ENCODE results near the gene RCHY1.
A peak's percentile ranks its signal among the peaks of the same experiment; 100 is the strongest.
"Not testable (repeated sequence)": the region's sequence is repeated elsewhere in the genome, so short reads cannot be mapped to it uniquely, and the experiment has no call there.

RCHY1 gene

DNA sequence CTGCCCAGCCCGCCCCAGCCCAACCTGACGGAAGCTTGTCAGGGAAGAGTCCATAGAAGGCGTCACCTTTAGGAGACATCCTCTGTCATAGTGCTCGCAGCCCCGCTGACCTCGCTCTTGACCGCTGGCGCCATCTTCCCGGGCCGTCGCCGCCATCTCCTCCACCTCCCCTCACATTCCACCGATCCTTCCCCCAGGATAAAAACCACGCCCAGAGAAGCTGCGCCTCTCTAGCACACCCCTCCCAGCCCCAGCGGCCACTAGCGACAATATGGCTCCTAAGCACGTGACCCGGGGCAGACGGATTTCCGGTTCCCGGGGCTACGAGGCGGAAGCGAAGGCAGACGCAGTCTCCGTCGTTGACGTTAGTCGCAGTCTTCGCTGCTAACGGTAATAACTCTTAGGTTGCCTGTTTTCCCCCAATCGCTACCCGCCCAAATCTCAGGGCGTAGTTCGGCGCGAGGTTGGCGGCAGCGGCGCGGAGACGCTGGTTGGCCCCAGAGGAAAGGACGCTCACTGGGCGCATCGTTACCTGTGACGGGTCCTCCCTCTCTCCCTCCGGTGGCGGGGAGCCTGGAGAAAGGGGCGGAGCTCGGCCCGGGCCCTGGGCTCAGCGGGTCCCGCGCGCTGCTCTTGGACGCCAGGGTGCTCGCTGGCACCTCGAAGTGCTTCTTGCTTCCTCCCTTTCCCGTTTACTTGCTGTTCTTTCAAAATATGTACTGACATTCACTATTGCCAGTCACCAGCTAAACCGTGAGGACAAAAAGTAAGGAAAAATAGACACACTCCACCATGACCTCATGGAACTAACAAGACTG is at the start of gene RCHY1, which contains the start of gene THAP6:
Gene RCHY1, minus strand, starts transcription at position 273 of the 818 bp plus-strand sequence. Its CDS starts 117 bp downstream, at position 156.
Gene THAP6, plus strand, starts transcription at position 343 of the 818 bp plus-strand sequence. CDS start 980 bp downstream, outside the sequence.
- DNase-seq = peak; percentile 99

DNA sequence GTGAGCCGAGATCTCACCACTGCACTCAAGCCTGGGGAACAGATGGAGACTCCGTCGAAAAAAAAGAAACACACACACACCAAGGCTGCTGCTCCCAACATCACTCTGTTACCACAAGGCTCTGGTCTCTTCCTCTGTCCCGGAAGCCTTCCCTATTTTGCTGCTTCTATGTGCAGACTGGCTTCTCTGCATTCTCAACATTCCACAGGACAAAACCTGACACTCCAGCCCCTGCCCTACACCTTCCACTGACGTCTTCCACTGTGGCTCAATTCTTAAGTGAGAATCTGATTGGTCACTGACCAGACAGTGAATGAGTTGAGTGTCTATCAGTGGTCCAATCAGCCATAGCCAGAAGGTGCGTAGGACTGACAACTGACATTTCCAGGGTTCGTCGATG is 47.6 kb upstream of the RCHY1 start:
- no peak for DNase-seq

DNA sequence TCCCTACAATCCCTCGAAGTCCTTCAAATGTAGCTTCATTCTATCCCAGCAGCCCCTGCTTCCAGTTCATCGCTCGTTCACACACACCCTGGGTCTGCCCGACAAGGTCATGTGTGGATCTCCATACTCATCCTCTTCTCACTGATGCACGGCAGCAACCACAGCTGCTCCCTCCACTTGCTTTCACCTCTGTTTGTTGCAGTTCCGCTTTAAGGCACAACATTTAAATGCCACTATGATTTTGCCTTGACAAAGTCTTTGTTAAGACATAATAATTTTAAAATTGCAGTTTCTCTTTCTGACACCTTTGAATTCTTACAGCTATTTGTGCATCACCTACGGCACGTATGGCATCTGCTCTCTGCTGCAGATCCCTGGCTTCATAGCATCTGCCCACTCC is 43.5 kb upstream of the RCHY1 start:
- DNase-seq = peak; percentile 31

- no peak for DNase-seq
These were observed 41.3 kb upstream of the RCHY1 start, which contains the start of gene ODAPH for GRCh38 chr4:75555294-75556164. TSS of gene ODAPH (plus strand) at chr4:75556066. CDS start at chr4:75556083, 17 bp downstream.

- no peak for DNase-seq
These were observed 38.2 kb upstream of the RCHY1 start for GRCh38 chr4:75552452-75552851.

DNA sequence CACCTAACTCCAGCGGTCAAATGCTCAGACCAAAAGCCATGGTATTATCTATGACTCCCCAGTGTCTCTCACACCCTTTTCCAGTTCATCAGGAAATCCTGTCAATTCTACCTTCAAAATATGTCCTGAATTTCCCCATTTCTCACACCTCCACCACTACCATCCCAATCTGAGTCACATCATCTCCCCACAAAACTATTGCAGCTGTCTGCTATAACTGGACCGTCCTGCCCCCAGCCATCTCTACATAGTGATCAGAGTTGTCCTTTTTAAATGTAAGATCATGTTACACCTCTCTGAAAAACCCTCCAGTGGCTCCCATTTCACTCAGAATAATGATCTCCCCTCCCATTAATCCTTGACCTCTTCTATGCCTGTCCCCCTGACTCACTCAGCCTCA is 34.8 kb upstream of the RCHY1 start:
- DNase-seq = no peak

GRCh38 chr4:75547647-75548387 is 33.6 kb upstream of the RCHY1 start:
- DNase-seq = no peak

DNA sequence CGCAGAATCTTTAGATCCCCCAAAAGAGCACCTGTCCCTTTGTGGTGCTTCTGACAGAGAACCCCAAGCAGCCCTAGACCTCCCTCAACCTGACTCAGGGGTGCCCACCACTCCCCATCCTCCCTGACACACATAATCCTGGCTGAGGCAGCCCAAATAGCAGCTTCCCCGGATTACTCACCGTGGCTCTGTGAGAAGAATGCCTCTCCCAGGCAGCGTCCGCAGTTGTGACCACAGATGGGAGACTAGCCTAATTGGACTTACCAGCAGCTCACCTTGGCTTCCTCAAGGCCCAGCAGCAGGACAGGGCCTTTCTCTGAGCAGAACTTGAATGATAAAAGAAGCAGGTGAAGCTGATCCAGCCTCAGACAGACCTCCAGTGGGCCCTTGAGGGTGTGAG is 31.3 kb upstream of the RCHY1 start:
- DNase-seq = no peak

DNA sequence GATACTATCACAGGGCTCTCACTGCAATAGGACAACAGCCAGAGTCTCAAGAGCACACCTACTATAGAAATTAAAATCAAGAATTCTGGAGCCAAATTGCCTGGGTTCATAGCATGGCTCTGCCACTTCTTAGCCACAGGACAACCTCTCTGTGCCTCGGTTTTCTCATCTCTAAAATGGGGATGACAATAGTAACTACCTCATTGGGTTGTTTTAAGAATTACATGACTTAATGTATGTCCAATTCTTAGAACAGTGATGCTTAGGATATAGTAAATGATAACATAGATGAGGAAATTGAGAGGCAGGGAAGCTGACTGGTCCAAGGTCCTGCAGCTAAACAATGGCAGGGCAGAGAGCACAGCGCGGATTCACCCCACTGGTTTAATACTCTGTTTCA is 30.7 kb upstream of the RCHY1 start:
- no peak for DNase-seq

- DNase-seq = not testable (repeated sequence)
These were observed 30.0 kb upstream of the RCHY1 start for GRCh38 chr4:75544220-75544619.

- no peak for DNase-seq
These were observed 28.6 kb upstream of the RCHY1 start for GRCh38 chr4:75542824-75543223.

GRCh38 chr4:75537308-75537707 is 23.1 kb upstream of the RCHY1 start:
- DNase-seq = not testable (repeated sequence)

- DNase-seq = not testable (repeated sequence)
These were observed 19.7 kb upstream of the RCHY1 start for GRCh38 chr4:75533926-75534325.

GRCh38 chr4:75533339-75533887 is 19.2 kb upstream of the RCHY1 start:
- not testable (repeated sequence) for DNase-seq

GRCh38 chr4:75531536-75532143 is 17.4 kb upstream of the RCHY1 start:
- not testable (repeated sequence) for DNase-seq

DNA sequence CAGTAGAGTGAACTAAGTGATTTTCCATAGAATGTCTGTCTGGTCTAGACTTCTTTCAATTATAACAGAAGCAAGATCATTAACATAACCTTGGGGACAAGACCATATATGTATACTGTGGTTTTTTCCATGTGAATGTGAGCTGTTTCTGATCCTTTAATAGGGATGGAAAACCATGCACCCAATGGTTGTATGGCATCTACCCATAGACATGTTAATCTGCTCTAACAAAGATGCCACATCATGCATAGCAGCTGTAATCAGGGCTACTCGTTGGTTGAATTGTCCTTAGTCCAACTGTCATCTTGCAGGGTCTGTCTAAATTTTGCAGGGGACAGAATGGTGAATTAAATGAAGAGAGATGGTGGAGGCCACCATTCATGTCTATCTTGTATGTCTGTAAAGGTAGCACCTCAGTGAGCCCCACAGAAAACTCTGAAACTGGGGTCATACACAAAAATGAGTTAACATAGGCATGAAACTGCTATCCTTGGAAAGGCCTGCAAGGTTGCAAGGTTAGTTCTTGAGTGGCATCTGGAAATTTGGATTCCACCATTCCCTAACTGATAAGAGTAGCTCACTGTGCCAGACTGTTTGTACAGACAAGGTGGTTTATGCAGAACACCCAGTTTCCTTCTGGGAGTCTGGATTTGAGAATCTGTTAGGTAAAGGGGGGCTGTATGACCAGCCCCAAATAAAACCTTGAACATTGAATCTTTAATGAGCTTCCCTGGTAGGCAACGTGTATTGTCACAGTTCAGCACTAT is 16.5 kb upstream of the RCHY1 start:
- DNase-seq = no peak

DNA sequence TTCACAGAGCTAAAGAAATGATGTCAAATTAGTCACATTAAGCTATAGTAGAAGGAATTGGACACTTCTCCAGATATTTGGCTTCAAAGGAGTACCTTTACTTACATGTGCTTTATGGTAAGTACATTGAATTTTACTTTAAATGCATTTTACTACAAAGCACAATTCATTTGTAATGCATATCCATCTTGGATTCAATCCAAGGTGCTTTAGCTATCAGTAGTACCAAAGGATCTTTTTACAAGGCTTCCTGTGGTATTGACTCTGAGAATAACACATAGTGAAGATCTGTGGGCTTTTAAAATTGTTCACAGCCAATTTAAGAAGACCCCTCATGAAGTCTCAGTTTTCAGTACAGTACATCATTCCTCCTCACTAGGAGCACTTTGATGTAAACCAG is 13.3 kb upstream of the RCHY1 start:
- no peak for DNase-seq

DNA sequence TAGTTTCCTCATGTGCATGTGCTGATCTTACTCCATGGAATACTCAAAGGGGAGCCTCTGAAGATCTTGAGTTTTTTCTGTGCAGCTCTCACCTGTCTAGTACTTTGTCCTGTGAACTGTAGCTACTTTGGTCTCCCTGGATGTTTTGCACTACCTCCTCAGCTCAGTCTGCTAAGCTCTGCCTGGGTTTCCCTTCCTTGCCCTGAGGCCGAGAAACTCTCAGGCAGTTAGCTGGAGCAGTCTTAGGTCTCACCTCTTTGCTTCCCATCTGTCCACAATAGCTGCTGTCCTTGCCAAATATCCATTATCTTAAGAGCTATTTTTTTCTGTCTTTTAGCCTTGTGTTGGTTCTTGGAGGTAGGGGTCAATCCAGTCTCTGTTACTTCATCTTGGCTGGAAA is 11.7 kb upstream of the RCHY1 start:
- DNase-seq = no peak

GRCh38 chr4:75525086-75525485 is 10.9 kb upstream of the RCHY1 start:
- no peak for DNase-seq

GRCh38 chr4:75519452-75519851 is 5.2 kb upstream of the RCHY1 start:
- not testable (repeated sequence) for DNase-seq

GRCh38 chr4:75516144-75516543 is 1.9 kb upstream of the RCHY1 start:
- no peak for DNase-seq

All from NCI-H510A treated with DMSO at 0.1 percent for 48 hours (cell line).